Activated T-cell treated with anti-CD3 and anti-CD28 coated beads, Interleukin-2, amount 50 U/mL, for 1 hour (primary cell): ENCODE measurements around the gene CPT1C.
"Not testable (repeated sequence)": the region's sequence is repeated elsewhere in the genome, so short reads cannot be mapped to it uniquely, and the experiment has no call there.

ENCODE experiments used
- DNase-seq: peaks from one replicate; pipeline ENCODE4 v3.0.0-alpha.2; 2020

CPT1C gene

DNA sequence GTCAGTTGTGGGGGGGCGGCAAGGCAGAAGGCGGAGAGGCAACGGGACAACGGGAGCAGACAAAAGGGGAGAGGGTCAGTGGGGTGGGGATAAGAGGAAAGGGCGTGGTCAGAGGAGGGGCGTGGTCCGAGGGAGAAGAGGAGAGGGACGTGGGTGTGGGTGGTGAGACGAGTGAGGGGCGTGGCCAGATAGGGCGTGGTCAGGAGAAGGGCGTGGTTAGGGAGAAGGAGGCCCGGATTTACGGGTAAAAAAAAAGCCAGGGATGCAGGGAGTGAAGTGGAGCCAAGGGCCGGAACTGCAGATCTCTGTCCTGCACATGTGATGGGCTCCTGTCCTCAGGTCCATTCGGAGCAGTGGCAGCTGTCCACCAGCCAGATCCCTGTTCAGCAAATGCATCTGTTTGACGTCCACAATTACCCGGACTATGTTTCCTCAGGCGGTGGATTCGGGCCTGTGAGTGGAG lies 21.5 kb downstream of the CPT1C start:
- no peak for DNase-seq

DNA sequence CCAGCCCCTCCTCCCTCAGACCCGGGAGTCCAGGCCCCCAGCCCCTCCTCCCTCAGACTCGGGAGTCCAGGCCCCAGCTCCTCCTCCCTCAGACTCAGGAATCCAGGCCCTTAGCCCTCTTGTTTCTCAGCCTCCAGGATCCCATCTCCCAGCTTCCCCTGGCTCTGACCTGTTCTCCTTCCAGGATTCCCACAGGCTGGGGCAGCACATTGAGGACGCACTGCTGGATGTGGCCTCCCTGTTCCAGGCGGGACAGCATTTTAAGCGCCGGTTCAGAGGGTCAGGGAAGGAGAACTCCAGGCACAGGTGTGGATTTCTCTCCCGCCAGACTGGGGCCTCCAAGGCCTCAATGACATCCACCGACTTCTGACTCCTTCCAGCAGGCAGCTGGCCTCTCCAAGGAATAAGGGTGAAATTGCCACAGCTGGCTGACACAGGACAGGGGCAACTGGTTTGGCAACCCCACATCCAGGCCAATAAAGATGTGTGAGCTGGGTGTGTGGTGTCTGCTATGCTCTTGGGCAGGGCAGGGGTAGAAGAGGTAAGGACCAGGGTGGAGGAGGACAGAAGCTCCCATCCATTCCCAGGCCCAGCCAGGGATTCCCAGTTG lies 22.4 kb downstream of the CPT1C start:
- DNase-seq: no peak

DNA sequence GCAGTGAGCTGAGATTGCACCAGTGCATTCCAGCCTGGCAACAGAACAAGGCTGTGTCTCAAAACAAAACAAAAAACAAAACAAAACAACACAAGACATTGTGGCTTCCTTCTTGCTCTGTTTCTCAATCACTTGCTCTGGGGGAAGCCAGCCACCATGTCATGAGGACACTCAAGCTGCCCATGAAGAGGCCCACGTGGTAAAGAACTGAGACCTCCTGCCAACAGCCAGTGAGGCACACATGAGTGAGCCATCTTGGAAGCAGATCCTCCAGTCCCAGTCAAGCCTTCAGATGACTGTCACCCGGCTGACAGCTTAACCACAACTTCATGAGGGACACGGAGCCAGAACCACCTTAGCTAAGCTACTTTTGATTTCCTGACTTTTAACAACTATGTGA lies 25.2 kb downstream of the CPT1C start:
- no peak for DNase-seq

DNA sequence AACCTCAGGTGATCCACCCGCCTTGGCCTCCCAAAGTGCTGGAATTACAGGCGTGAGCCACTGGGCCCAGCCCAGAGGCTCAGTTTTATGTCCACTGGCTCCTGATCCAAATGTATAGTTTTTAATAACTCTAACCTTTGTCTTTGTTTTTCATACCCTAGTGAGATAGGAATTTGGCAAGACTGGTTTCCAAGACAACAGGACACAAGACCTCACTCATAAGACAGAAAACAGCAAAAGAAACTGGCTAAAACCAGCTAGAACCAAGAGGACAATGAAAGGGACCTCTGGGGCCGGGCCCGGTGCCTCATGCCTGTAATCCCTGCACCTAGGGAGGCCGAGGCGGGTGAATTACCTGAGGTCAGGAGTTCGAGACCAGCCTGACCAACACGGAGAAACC lies 27.6 kb downstream of the CPT1C start:
- no peak for DNase-seq

DNA sequence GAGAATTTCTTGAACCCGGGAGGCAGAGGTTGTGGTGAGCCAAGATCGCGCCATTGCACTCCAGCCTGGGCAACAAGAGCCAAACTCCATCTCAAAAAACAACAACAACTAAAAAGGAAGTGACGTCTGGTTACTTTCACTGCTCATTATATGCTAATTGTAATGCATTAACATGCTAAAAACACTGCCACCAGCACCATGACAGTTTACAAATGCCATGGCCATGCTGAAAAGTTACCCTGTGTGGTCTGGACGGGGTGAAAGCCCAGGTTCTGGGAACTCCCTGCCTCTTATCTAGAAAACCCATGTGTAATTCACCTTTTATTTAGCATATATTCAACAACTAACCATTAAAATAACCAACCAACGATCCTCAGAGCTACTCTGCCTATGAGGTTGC lies 28.1 kb downstream of the CPT1C start:
- no peak for DNase-seq

DNA sequence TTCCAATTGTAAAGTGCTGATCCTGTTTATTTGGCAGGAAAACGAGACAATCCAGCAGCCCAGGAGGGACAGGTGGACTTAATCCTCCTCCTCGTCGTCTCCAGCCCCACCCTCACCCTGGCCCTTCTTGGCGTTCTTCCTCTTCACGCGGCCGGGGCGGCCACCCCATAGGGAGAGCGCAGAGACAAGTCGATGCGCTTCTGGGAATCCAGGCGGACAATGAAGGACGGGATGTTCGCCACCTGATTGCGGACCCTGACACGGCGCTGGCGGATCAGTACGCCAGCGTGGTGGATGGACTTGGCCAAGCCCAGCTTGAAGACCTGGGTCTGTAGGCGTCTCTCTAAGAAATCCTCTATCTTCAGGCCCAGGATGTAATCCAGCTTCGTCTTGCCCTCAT lies 28.5 kb downstream of the CPT1C start:
- not testable (repeated sequence) for DNase-seq

DNA sequence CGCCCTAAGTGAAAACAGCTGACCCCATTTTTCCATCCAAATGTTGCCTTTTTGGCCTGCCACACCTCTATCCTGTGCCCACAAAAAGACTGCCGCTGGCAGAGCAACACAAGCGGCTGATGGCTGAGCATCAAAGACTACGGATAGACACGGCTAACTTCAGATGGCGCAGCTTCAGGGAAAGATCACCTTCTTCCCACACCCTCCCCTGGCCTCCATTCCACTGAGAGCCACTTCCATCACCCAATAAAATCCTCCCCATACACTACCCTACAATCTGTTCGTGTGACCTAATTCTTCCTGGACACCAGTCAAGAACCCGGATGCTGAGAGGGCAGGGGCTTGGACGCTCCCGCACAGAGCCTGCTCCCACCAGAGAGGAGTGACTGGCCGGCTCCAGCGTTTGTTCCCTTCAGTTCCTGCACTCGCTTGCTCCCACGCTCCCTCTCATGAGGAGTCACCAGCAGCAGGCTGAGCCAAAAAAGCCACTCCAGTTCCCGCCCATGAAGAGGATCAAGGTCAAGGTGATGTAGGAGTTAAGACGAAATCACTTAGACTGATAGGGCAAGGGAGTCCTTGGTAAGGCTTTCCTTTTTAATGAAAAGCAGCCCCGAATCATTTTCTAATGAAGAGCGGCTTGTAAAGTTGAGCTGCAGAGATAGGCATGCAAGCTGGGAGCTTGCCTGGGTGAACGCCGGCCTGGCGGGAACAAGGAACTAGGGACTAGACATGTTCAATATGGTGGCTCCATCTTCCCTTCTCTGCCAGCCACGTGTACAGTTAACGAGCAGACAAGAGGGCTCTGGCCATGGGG lies 36.5 kb downstream of the CPT1C start:
- DNase-seq: no peak

DNA sequence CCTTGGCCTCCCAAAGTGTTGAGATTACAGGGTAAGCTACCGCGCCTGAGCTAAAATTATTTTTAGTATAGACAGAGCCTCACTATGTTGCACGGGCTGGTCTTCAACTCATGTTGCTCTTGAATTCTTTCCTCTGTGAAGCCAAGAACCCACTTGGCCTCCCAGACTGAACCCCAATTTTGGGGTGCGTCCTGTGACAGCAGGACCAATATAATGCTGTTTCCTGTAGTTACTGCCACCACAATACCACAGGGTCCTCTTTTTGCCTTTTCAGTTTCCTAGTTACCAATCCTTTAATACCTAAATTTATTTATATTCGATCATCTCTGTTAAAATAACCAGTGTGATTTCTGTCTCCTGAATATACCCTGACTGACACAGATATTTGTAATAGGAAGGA lies 39.2 kb downstream of the CPT1C start:
- no peak for DNase-seq

DNA sequence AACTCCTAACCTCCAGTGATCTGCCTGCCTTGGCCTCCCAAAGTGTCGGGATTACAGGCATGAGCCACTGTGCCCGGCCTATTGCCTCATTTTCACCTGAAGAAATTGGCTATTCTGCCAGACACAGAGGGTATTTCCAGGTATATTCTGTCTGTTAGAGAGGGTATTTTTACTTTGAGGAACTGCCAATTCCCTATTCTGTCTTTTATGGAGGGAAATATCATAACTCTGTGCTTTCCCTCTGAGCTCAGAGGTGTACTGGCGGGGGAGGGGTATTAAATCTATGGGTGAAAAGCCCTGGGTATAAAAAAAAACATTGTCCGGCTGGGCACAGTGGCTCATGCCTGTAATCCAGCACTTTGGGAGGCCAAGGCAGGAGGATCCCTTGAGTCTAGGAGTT lies 47.4 kb downstream of the CPT1C start:
- no peak for DNase-seq

DNA sequence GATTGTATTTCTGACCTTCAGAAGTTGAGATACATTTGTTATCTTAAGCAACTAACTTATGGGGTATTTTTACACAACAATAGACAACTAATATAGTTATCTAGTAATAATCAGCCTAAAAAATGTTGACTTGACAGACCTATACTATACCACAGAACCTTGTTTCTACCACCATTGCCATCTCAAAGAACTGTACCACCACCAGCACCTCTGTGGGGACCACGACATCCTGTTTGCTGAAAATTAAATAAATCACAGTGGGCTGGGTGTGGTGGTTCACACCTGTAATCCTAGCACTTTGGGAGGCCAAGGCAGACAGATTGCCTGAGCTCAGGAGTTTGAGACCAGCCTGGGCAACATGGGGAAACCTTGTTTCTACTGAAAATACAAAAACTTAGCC lies 48.2 kb downstream of the CPT1C start:
- no peak for DNase-seq

DNA sequence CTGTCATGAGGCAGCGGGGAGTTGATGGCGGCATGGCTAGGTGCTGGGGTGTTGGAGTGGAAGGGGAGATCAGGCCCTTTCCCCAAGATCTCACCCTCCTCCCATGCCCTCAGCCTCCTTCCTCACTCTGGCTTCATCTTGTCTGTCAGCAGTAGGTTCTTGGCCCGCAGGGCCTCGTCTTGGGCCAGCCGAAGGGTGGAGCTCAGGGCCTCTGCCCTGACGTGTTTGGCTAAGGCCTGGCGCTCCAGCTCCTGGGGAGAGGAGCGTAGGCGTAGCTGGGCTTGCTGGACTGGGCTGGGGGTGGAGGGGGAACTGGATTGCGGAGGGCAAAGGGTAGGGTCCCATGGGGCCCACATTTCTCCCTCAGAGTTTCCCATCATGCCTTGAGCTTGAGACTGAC lies 49.0 kb downstream of the CPT1C start:
- DNase-seq: no peak

DNA sequence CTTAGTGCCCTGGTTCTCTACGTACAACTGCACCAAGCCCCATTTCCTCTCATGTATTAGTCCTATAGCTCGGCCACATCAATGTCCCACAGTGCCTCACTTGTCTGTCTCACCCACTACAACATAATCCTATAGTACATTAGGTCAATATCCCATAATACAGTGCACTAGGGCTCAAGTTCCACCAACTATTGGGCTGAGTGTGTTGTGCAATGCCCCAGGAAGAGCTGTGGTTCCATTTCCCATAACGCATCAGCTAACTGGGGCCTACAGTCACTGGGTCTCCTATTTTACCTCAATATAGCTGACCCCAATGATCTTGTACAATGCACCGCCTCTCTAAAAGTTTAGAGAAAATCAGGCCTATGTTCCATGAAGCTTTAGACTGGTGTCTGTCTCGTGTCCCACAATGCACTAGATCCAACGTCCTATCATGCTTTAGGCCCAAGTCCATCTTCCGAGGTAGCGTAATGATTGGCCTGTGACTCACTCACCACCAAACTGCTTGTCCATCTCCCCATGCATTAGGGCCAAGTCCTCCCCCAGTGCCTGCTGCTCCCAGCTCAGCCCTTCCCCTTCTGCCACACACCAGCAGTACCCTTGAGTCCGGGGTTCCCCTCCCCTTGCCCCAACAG lies 50.4 kb downstream of the CPT1C start:
- DNase-seq: no peak

DNA sequence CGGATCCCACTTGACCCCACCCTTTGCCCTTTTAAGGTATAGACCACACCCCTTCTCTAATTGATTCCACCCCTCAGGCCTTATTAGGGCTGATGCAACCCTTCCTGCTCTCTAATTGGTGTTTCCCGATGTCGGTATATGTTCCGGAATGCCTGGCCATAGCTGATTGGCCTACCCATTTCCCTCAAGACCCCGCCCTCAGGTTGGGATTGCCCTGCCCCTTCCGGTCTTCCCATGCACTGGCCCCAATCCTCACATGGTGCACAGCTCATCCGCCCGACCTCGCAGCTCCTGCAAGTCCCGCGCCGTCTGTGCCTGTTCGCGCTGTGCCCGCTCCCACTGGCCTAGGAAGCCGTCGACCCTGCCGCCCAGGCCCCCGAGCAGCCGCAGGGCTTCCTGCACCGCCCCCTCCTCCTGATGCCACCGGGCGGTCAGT lies 54.0 kb downstream of the CPT1C start:
- DNase-seq: no peak

DNA sequence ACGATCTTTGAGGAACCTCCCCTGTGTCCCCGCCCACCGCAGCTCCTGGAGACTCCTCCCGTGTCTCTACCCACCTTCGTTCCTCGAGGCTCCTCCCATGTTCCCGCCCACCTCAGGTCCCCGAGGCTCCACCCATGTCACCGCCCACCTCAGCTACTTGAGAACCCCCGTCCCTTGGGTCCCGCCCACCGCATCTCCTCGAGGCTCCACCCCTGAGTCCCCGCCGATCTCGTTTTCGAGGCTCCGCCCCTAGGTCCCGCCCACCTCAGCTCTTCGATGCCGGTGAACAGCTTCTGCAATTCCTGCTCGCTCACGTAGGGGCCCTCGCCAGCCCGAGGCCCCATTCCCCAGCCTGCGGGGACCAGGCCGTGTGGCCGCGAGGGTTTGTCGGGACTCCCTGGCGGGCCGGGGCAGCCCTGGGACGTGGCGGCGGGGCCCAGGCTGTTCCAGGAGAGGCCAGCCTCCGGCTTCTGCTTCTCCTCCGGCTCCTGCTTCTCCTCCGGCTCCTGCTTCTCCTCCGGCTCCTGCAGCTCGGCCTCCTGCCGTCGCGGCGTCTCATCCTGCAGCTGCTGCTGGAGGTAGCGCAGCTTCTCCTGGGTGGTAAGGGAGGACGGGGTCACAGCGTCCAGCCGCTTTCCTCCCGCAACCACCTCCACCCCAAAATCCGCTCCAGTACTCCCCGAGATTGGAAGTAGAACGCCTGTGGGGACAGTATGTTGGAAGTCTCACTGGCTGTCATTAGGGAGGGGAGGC lies 55.5 kb downstream of the CPT1C start:
- peak; percentile 55 for DNase-seq

DNA sequence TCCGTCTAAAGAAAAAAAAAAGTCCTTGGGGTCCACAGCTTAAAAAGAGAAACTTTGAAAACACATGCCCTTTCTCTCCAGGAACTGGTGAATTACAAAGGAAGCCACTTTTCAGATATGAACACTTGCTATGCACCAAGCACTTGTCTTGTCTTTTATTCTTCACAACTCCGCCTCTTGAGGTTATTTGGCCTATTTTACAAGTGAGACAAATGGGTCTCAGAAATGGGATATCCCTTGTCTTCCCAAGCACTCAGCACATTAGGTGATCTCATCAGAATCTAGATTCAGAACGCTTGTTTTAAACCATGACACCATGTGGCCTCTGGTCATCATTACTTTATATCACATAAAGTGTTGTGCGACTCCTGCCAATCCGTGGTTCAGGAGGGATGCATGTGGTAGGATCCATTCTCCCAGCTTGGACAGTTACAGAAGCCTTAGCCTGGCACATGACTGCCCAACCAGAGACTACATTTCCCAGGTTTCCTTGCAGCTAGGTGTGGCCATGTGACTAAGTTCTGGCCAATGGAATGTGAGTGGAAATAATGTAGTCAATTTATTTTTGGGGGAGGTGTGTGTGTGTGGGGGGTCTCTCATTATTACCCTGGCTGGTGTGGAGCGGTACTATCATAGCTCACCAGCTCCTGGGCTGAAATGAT lies 58.3 kb downstream of the CPT1C start:
- no peak for DNase-seq

DNA sequence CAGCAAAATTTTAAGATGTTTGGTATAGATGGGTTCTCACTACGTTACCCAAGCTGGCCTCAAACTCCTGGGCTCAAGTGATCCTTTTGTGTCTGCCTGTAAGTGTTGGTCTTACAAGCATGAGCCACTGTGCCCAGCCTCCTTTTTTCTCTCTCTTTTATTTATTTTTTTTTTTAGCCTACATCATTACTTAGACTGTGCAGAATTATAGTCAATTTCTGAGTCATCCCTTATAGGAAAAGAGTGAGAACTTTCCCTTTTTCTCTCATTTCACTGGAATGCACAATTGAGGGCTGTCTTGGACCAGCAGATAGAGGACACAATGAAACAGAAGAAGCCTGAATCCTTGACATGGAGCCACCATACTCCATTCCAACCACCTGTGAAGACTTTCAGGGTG lies 58.9 kb downstream of the CPT1C start:
- DNase-seq: no peak

DNA sequence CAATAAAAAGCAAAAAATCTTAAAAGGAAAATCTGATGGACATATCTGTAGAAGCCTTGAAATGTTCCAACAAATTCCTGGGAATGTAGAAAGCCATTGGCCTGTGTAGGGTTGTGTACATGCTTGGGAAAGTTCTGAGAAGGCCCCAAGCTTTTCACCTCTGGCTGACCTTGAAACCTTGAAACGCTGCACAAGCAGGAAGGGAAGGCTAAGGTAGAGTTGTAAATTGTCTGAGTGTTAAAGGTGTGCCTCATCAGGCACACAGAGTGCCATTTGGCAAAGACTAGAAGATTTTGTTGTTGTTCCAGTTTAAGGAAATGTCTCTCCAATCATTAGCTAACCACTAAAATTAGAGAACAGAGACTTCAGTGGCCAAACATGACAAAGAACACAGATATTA lies 61.8 kb downstream of the CPT1C start:
- DNase-seq: no peak

DNA sequence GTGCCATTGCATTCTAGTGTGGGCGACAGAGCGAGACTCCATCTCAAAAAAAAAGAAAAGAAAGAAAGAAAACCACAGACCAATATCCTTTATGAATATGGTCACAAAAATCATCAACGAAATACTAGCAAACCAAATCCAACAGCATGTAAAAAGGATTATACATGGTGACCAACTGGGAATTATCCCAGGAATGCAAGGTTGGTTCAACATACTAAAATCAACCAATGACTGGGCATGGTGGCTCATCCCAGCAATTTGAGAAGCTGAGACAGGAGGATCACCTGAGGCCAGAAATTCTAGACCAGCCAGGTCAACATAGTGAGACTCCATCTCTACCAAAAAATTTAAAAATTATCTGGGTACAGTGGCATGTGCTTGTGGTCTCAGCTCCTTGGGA lies 65.0 kb downstream of the CPT1C start:
- no peak for DNase-seq

DNA sequence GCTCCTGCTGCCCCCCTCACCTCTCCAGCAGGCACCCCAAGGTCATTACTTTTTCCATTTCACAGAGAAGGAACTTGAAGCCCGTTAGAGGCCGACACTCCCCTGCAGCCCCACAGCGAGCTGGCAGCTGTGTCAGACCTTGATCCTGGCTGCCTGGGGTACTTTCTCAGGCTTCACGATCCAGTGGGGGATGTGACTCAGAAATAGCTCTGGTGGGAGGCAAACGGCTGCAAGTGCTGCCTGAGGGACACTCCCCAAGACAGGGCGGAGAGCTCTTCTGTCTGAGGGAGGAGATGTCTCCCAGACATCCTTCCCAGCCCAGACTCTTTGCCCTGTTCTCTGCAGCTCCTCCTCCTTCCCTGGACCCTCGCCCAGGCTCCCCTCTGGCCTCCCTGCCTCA lies 67.4 kb downstream of the CPT1C start:
- DNase-seq: no peak

DNA sequence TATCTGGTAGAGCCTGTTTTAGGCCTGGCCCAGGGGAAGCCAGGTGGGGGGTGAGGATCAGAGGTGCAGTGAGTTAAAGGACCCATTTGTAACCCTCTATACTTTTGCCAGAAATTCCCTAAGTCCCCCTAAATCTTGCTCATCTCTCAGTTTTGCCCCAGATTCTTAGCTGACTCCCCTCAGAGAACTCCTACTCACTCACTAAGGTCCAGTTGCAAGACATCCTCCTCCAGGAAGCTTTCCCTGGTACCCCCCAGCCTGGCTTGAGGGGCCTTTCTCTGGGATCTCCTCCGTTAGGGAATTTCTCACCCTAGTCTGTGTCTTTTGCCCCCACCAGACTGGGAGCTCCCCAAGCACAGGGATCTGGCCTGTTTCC lies 70.3 kb downstream of the CPT1C start:
- DNase-seq: no peak

DNA sequence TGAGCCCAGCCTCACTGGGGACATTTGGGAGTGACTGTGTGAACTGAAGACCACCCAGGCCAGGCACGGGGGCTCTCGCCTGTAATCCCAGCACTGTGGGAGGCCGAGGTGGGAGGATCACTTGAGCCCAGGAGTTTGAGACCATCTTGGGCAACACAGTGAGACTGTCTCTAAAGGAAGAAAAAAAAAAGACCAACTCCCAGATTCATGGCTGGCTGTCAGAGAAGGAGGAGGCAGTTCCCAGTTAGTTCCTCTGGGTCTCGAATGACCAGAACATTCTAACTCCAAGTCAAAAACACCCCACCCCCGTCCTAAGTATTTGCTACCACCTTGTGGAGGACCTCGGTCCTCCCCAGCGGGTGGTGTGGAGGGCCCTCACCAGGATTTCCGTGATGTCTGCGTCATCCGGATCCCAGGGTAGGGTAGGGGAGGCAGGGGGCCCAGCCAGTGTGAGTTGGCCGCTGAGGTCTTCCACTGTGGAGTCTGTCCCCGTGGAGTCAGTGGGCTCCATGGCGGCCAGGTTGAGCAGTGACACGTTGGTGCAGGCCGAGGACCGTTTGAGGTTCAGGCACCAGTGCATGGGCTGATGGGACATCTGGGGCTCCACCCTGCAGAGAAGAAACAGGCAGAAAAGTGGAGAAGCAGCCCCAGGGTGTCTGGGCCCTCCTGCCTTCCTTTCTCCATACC lies 70.9 kb downstream of the CPT1C start:
- peak; percentile 26 for DNase-seq

DNA sequence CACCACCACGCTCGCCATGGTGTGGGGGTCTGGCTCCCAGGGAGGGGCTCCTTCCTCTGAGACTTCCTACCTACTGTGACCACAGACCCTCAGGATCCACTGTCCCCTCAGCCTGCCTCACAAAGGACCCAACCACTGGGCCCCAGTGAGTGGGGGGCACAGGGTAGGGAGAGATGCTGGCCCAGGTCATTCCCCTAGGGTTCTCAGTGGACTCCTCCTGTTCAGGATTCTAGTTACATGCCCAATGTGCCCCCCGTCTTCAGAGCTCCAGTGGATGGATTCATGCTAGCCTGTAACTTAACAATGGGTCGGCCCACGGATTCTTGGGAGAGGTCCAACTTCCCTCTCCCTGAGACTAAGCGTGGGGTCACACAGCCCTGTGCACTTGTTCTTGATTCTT lies 72.3 kb downstream of the CPT1C start, which contains the start of gene TSKS:
Gene TSKS, minus strand, starts transcription at position 77 of the 400 bp plus-strand sequence. Its CDS starts 59 bp downstream, at position 18.
- DNase-seq: no peak
